Neural cell (in vitro differentiated cells): ENCODE data around the gene STUB1. TPM values are rescaled to one million over a fixed set of nuclear protein-coding genes. Genes with fewer than 3 reads are reported as not detected.
"Not testable (repeated sequence)": the region's sequence is repeated elsewhere in the genome, so short reads cannot be mapped to it uniquely, and the experiment has no call there.

ENCODE experiments used
- H2AFZ ChIP-seq: fragments of 200-600, 300-800 bp; sonication (generic), shearing (Covaris generic); 2 replicates; pipeline ENCODE4 v1.6.0; 2014; ENCODE audit warnings: low read depth, mild to moderate bottlenecking, antibody characterized with exemption, low read length, moderate library complexity
- H3F3A ChIP-seq: fragments of 200-600 bp; shearing (Covaris generic); 2 replicates; pipeline ENCODE4 v1.6.1; 2016; ENCODE audit warnings: mild to moderate bottlenecking, moderate library complexity, mixed read lengths, antibody characterized with exemption, low read length; ENCODE audit not compliant: insufficient read depth, poor library complexity, severe bottlenecking
- H3K27ac ChIP-seq: fragments of 200-600, 300-800 bp; sonication (generic), shearing (Covaris generic); 2 replicates; pipeline ENCODE4 v1.5.1; 2014; ENCODE audit warnings: mild to moderate bottlenecking, low read length, moderate library complexity
- H3K27me3 ChIP-seq: fragments of 300-800, 200-600 bp; sonication (generic), shearing (Covaris generic); 2 replicates; pipeline ENCODE4 v1.6.0; 2014; ENCODE audit warnings: mild to moderate bottlenecking, low read depth, low read length, moderate library complexity; ENCODE audit not compliant: insufficient read depth
- H3K36me3 ChIP-seq: fragments of 300-800, 200-600 bp; sonication (generic), shearing (Covaris generic); 2 replicates; pipeline ENCODE4 v1.5.1; 2014; ENCODE audit warnings: mild to moderate bottlenecking, antibody characterized with exemption, low read length, moderate library complexity; ENCODE audit not compliant: insufficient read depth
- H3K4me2 ChIP-seq: fragments of 300-800, 200-600 bp; sonication (generic), shearing (Covaris generic); 2 replicates; pipeline ENCODE4 v1.6.0; 2014; ENCODE audit warnings: mild to moderate bottlenecking, low read length
- H3K4me3 ChIP-seq: fragments of 300-800, 200-600 bp; sonication (generic), shearing (Covaris generic); 2 replicates; pipeline ENCODE4 v1.5.1; 2014; ENCODE audit warnings: mild to moderate bottlenecking, low read length, moderate library complexity
- H3K79me2 ChIP-seq: fragments of 200-600 bp; shearing (Covaris generic); replicated peaks from 2 replicates; pipeline ENCODE4 v1.6.0; 2014; ENCODE audit warnings: mild to moderate bottlenecking, low read length, moderate library complexity; ENCODE audit not compliant: insufficient read depth
- H3K9ac ChIP-seq: fragments of 300-800, 200-600 bp; sonication (generic), shearing (Covaris generic); 2 replicates; pipeline ENCODE4 v1.6.1; 2016; ENCODE audit warnings: mild to moderate bottlenecking, low read length, mixed read lengths
- H3K9me2 ChIP-seq: fragments of 200-600 bp; shearing (Covaris generic); 2 replicates; pipeline ENCODE4 v1.6.1; 2016; ENCODE audit warnings: mild to moderate bottlenecking, low read length, mixed read lengths; ENCODE audit not compliant: insufficient read depth
- H3K9me3 ChIP-seq: fragments of 200-600, 300-800 bp; sonication (generic), shearing (Covaris generic); 2 replicates; pipeline ENCODE4 v1.6.1; 2016; ENCODE audit warnings: mild to moderate bottlenecking, mixed run types, low read length, moderate library complexity, mixed read lengths
- H4K20me1 ChIP-seq: fragments of 200-600 bp; shearing (Covaris generic); 2 replicates; pipeline ENCODE4 v1.6.1; 2016; ENCODE audit warnings: mild to moderate bottlenecking, mixed run types; ENCODE audit not compliant: insufficient read depth
- CTCF ChIP-seq: fragments of 450-650 bp; IDR thresholded peaks from 2 replicates; pipeline ENCODE4 v1.5.1; 2014; ENCODE audit warnings: antibody characterized with exemption, mild to moderate bottlenecking, moderate library complexity; ENCODE audit not compliant: poor library complexity, severe bottlenecking
- EP300 ChIP-seq: fragments of 450-650 bp; conservative IDR thresholded peaks from 2 replicates; pipeline ENCODE4 v1.6.1; 2014; ENCODE audit warnings: antibody characterized with exemption, mild to moderate bottlenecking, moderate library complexity; ENCODE audit not compliant: poor library complexity, severe bottlenecking
- EZH2 ChIP-seq: fragments of 200-600, 300-800 bp; shearing (Covaris generic), sonication (generic); IDR thresholded peaks from 2 replicates; pipeline ENCODE4 v1.6.1; 2014; ENCODE audit warnings: antibody characterized with exemption, low read length, borderline replicate concordance, mild to moderate bottlenecking; ENCODE audit not compliant: insufficient read depth, poor library complexity, severe bottlenecking
- MXI1 ChIP-seq: fragments of 450-650 bp; conservative IDR thresholded peaks from 2 replicates; pipeline ENCODE4 v1.6.1; 2014; ENCODE audit warnings: antibody characterized with exemption, mild to moderate bottlenecking; ENCODE audit not compliant: poor library complexity, severe bottlenecking
- POLR2AphosphoS5 ChIP-seq: IDR thresholded peaks from 2 replicates; pipeline ENCODE4 v1.6.1; 2012
- RAD21 ChIP-seq: fragments of 450-650 bp; conservative IDR thresholded peaks from 2 replicates; pipeline ENCODE4 v1.6.1; 2014; ENCODE audit warnings: antibody characterized with exemption, mild to moderate bottlenecking, moderate library complexity
- REST ChIP-seq: IDR thresholded peaks from 2 replicates; pipeline ENCODE4 v1.6.1; 2012; ENCODE audit warnings: borderline replicate concordance
- SMC3 ChIP-seq: fragments of 450-650 bp; conservative IDR thresholded peaks from 2 replicates; pipeline ENCODE4 v1.6.1; 2014; ENCODE audit warnings: antibody characterized with exemption, mild to moderate bottlenecking, moderate library complexity; ENCODE audit not compliant: poor library complexity
- TAF1 ChIP-seq: IDR thresholded peaks from 2 replicates; pipeline ENCODE4 v1.6.1; 2012; ENCODE audit warnings: low read depth
- polyA plus RNA-seq: library from polyadenylated mRNA; depleted of rRNA; stranded (reverse); fragments of >200 nt; gene quantifications from 2 replicates; pipeline ENCODE4 v1.2.3, GENCODE V29; 2014

STUB1 gene
- polyA plus RNA-seq, 1 donor from 2014 or later: 120 TPM

DNA sequence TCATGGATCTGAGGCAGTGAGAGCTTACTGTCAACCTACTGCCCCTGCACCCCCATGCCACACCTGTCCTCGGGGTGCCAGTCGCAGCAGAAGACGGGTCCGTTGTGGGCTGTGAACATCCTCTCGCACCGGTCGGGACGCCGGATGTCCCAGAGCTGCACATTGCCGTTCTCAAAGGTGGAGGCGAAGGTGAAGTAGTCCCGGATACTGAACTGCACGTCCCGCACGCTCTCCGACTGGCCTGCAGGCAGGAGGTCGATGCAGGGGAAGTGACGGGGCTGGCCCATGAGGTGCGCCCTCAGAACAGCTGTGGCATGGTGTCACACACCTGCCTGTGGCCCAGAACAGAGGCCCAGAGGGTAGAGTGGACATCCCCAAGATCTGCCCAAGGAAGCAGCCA, 7.3 kb downstream of the STUB1 start:
- Histone ChIP-seq H3K9me2 (no peaks in the 10 kb centered on the region), H3K4me3 (no peak overlapping the region), H3K27me3 (no peaks in the 10 kb centered on the region), H4K20me1 (no peaks in the 10 kb centered on the region), H3K27ac (no peak overlapping the region), H3K9me3 (no peaks in the 10 kb centered on the region), H3F3A (no peaks in the 10 kb centered on the region), H3K9ac (no peak overlapping the region), H2AFZ (no peak overlapping the region), H3K79me2 (peaks cover 11% of the 10 kb centered on the region), H3K36me3 (no peaks in the 10 kb centered on the region), H3K4me2 (no peak overlapping the region)
- TF ChIP-seq TAF1: no peak
- no peak for TF ChIP-seq MXI1
- TF ChIP-seq CTCF: no peak
- TF ChIP-seq SMC3: no peak
- no peak for TF ChIP-seq REST
- TF ChIP-seq RAD21: no peak
- TF ChIP-seq POLR2AphosphoS5: no peak
- no peak for TF ChIP-seq EZH2
- no peak for TF ChIP-seq EP300

GRCh38 chr16:689175-689897, 9.1 kb downstream of the STUB1 start:
- no peaks in the 10 kb centered on the region for H3F3A ChIP-seq
- H2AFZ ChIP-seq: no peak overlapping the region
- H4K20me1 ChIP-seq: no peaks in the 10 kb centered on the region
- peak overlapping the region; percentile 55 for H3K27ac ChIP-seq
- peak overlapping the region; percentile 91 for H3K4me3 ChIP-seq
- H3K79me2 ChIP-seq: peaks cover 6% of the 10 kb centered on the region
- peak overlapping the region; percentile 85 for H3K9ac ChIP-seq
- H3K9me2 ChIP-seq: no peaks in the 10 kb centered on the region
- TF ChIP-seq TAF1: no peak
- no peak for TF ChIP-seq REST
- H3K27me3 ChIP-seq: peaks cover 2% of the 10 kb centered on the region
- H3K9me3 ChIP-seq: no peaks in the 10 kb centered on the region
- H3K36me3 ChIP-seq: no peaks in the 10 kb centered on the region
- H3K4me2 ChIP-seq: peak overlapping the region; percentile 98

DNA sequence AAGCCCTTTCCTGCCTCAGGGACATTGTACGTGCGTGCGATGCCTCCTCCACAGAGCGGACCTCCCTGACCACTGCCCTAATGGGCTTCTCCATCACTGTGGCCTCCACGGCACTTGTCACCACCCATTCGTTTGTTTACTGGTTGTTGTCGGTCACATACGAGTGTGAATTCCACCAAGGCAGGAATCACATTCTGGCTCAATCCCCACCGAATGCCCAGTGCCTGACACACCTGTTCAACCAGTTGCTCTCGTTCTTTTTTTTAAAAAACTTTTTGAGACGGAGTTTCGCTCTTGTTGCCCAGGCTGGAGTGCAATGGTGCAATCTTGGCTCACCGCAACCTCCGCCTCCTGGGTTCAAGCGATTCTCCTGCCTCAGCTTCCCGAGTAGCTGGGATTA, 11.0 kb downstream of the STUB1 start:
- not testable (repeated sequence) for H2AFZ ChIP-seq, H3K9me2 ChIP-seq, H3K79me2 ChIP-seq, H3K4me3 ChIP-seq, H3K36me3 ChIP-seq, H3F3A ChIP-seq, H4K20me1 ChIP-seq, H3K9me3 ChIP-seq, H3K9ac ChIP-seq, H3K27ac ChIP-seq, H3K4me2 ChIP-seq
- peaks cover 19% of the 10 kb centered on the region for H3K27me3 ChIP-seq
